WTC11 (cell line): ENCODE data around the gene ACAA1. TPM values are rescaled to one million over a fixed set of nuclear protein-coding genes. Genes with fewer than 3 reads are reported as not detected.

ENCODE experiments used
- ATAC-seq: fragments of 200-7000 bp; cut with Tn5 transposase; 2 replicates; pipeline ENCODE4 v1.10.0; 2021; ENCODE audit warnings: mild to moderate bottlenecking, moderate library complexity
- CTCF ChIA-PET: fragments of 300-600 bp; sonication (Branson Sonifier 250); formaldehyde crosslinking; loops from one replicate; lab custom pipeline; 2021; ENCODE audit warnings: antibody characterized with exemption; lab: Charles Lee
- POLR2A ChIA-PET: fragments of 350-600 bp; sonication (Branson Sonifier 250); formaldehyde crosslinking; loops from one replicate; lab custom pipeline; 2021; ENCODE audit warnings: antibody characterized with exemption; lab: Charles Lee
- DNase-seq: peaks from one replicate; pipeline ENCODE4 v3.0.0; 2021; ENCODE audit warnings: low spot score
- H3K27ac Mint-ChIP-seq: 2 replicates; pipeline ENCODE4 v1.8.0; 2021; ENCODE audit warnings: mixed read lengths
- H3K27me3 Mint-ChIP-seq: 2 replicates; pipeline ENCODE4 v1.8.0; 2021; ENCODE audit warnings: low read depth, mild to moderate bottlenecking, moderate library complexity, mixed read lengths
- H3K36me3 Mint-ChIP-seq: 2 replicates; pipeline ENCODE4 v1.8.0; 2021; ENCODE audit warnings: mixed read lengths
- H3K4me1 Mint-ChIP-seq: 2 replicates; pipeline ENCODE4 v1.8.0; 2022; ENCODE audit warnings: mixed read lengths
- H3K4me3 Mint-ChIP-seq: 2 replicates; pipeline ENCODE4 v1.8.0; 2021; ENCODE audit warnings: mild to moderate bottlenecking, moderate library complexity, mixed read lengths
- H3K9me3 Mint-ChIP-seq: 2 replicates; pipeline ENCODE4 v1.8.0; 2021; ENCODE audit warnings: mixed read lengths
- AFF4 ChIP-seq: sonication (generic); formaldehyde crosslinking; IDR thresholded peaks from 2 replicates; pipeline ENCODE4 v1.8.1; 2023; ENCODE audit warnings: mild to moderate bottlenecking, missing genetic modification reagents, borderline replicate concordance
- ATF3 ChIP-seq: sonication (generic); formaldehyde crosslinking; conservative IDR thresholded peaks from 2 replicates; pipeline ENCODE4 v1.8.1; 2022; ENCODE audit warnings: mild to moderate bottlenecking, missing genetic modification reagents
- CREM ChIP-seq: sonication (generic); formaldehyde crosslinking; IDR thresholded peaks from 2 replicates; pipeline ENCODE4 v1.8.1; 2022; ENCODE audit warnings: mild to moderate bottlenecking, missing genetic modification reagents, moderate library complexity
- EMX1 ChIP-seq: fragments of 250-450 bp; sonication (Bioruptor Pico); IDR thresholded peaks from 2 replicates; pipeline ENCODE4 v1.8.0; 2021; ENCODE audit warnings: mild to moderate bottlenecking
- ESRRA ChIP-seq: sonication (generic); formaldehyde crosslinking; IDR thresholded peaks from 2 replicates; pipeline ENCODE4 v1.8.1; 2022; ENCODE audit warnings: mild to moderate bottlenecking, missing genetic modification reagents, borderline replicate concordance
- FOXJ3 ChIP-seq: sonication (generic); formaldehyde crosslinking; IDR thresholded peaks from 2 replicates; pipeline ENCODE4 v1.9.0; 2021; ENCODE audit warnings: missing genetic modification reagents, mild to moderate bottlenecking, borderline replicate concordance
- FOXK1 ChIP-seq: sonication (generic); formaldehyde crosslinking; IDR thresholded peaks from 2 replicates; pipeline ENCODE4 v1.8.0; 2022; ENCODE audit warnings: mild to moderate bottlenecking, moderate library complexity, missing genetic modification reagents
- NFYB ChIP-seq: sonication (generic); formaldehyde crosslinking; conservative IDR thresholded peaks from 2 replicates; pipeline ENCODE4 v1.8.0; 2022; ENCODE audit warnings: low read depth, missing genetic modification reagents
- ZNF121 ChIP-seq: sonication (generic); formaldehyde crosslinking; IDR thresholded peaks from 2 replicates; pipeline ENCODE4 v1.8.0; 2023; ENCODE audit warnings: missing genetic modification reagents
- ZNF138 ChIP-seq: sonication (generic); formaldehyde crosslinking; conservative IDR thresholded peaks from 2 replicates; pipeline ENCODE4 v1.8.1; 2022; ENCODE audit warnings: mild to moderate bottlenecking, moderate library complexity, missing genetic modification reagents
- ZNF396 ChIP-seq: fragments of 250-450 bp; sonication (Bioruptor Pico); IDR thresholded peaks from 2 replicates; pipeline ENCODE4 v1.8.0; 2021; ENCODE audit warnings: mild to moderate bottlenecking, moderate library complexity, borderline replicate concordance
- ZNF416 ChIP-seq: fragments of 250-450 bp; sonication (Bioruptor Pico); IDR thresholded peaks from 2 replicates; pipeline ENCODE4 v1.9.0; 2021; ENCODE audit warnings: mild to moderate bottlenecking, inconsistent platforms
- ZNF512 ChIP-seq: sonication (generic); formaldehyde crosslinking; IDR thresholded peaks from 2 replicates; pipeline ENCODE4 v1.8.1; 2022; ENCODE audit warnings: missing genetic modification reagents, borderline replicate concordance
- ZNF671 ChIP-seq: fragments of 250-450 bp; sonication (Bioruptor Pico); IDR thresholded peaks from 2 replicates; pipeline ENCODE4 v1.8.0; 2021; ENCODE audit warnings: mild to moderate bottlenecking
- total RNA-seq: library from RNA; stranded (reverse); gene quantifications from 3 replicates; pipeline ENCODE4 v1.2.3, GENCODE V29; 2021
- TF ChIP-seq, protein P1 (sequence below): fragments of 250-450 bp; sonication (Bioruptor Pico); IDR thresholded peaks from 2 replicates; pipeline ENCODE4 v1.8.0; 2021; ENCODE audit warnings: mild to moderate bottlenecking
- TF ChIP-seq, protein P2 (sequence below): sonication (generic); formaldehyde crosslinking; IDR thresholded peaks from 2 replicates; pipeline ENCODE4 v1.8.1; 2022; ENCODE audit warnings: low read depth, mild to moderate bottlenecking, moderate library complexity, missing genetic modification reagents, borderline replicate concordance
- TF ChIP-seq, protein P3 (sequence below): fragments of 250-450 bp; sonication (Bioruptor Pico); IDR thresholded peaks from 2 replicates; pipeline ENCODE4 v1.9.0; 2021; ENCODE audit warnings: mild to moderate bottlenecking

Gene ACAA1
- total RNA-seq, 1 experiment from 2014 or later: 46.5 TPM

GRCh38 chr3:38119821-38120692, 16.9 kb downstream of the ACAA1 start:
- TF ChIP-seq ZNF512 (CRISPR knock-in tag) (no peak), ZNF671 (CRISPR knock-in tag) (no peak), ZNF121 (no peak), ZNF396 (CRISPR knock-in tag) (no peak), FOXJ3 (no peak), AFF4 (no peak), ZNF416 (no peak), NFYB (CRISPR knock-in tag) (no peak), ATF3 (CRISPR knock-in tag) (no peak), CREM (CRISPR knock-in tag) (no peak), ESRRA (CRISPR knock-in tag) (no peak), EMX1 (no peak), ZNF138 (CRISPR knock-in tag) (no peak), FOXK1 (no peak)
- TF ChIP-seq, protein P1, sequence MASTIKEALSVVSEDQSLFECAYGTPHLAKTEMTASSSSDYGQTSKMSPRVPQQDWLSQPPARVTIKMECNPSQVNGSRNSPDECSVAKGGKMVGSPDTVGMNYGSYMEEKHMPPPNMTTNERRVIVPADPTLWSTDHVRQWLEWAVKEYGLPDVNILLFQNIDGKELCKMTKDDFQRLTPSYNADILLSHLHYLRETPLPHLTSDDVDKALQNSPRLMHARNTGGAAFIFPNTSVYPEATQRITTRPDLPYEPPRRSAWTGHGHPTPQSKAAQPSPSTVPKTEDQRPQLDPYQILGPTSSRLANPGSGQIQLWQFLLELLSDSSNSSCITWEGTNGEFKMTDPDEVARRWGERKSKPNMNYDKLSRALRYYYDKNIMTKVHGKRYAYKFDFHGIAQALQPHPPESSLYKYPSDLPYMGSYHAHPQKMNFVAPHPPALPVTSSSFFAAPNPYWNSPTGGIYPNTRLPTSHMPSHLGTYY (CRISPR knock-in tag): no peak
- TF ChIP-seq, protein P2, sequence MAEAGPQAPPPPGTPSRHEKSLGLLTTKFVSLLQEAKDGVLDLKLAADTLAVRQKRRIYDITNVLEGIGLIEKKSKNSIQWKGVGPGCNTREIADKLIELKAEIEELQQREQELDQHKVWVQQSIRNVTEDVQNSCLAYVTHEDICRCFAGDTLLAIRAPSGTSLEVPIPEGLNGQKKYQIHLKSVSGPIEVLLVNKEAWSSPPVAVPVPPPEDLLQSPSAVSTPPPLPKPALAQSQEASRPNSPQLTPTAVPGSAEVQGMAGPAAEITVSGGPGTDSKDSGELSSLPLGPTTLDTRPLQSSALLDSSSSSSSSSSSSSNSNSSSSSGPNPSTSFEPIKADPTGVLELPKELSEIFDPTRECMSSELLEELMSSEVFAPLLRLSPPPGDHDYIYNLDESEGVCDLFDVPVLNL (CRISPR knock-in tag): no peak
- TF ChIP-seq, protein P3, sequence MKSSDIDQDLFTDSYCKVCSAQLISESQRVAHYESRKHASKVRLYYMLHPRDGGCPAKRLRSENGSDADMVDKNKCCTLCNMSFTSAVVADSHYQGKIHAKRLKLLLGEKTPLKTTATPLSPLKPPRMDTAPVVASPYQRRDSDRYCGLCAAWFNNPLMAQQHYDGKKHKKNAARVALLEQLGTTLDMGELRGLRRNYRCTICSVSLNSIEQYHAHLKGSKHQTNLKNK (CRISPR knock-in tag): no peak
- Mint-ChIP-seq H3K4me3 (no peak overlapping the region), H3K4me1 (no peaks in the 10 kb centered on the region), H3K36me3 (peaks cover 19% of the 10 kb centered on the region), H3K9me3 (no peaks in the 10 kb centered on the region), H3K27me3 (peaks cover 6% of the 10 kb centered on the region), H3K27ac (no peak overlapping the region)
- DNase-seq (peak; percentile 1), ATAC-seq (no peak)
- CTCF ChIA-PET: interaction anchor here (0.9 to 1.6 kb wide), 3 partner anchors 17 to 123 kb away, joined by 3 to 8 read pairs (median 4); partner anchors contain the start of gene ACAA1
- POLR2A ChIA-PET: no interaction called here
